H1 (cell line): Measurements from ENCODE around the gene SDF2L1. TPM values are rescaled to one million over a fixed set of nuclear protein-coding genes. Genes with fewer than 3 reads are reported as not detected.

ENCODE experiments used
- CBX5 ChIP-seq: fragments of 300-800, 300-1000 bp; sonication (generic); IDR thresholded peaks from 2 replicates; pipeline ENCODE4 v1.7.1; 2016; ENCODE audit warnings: antibody characterized with exemption, low read length, low read depth
- CBX8 ChIP-seq: fragments of 300-800, 300-1000 bp; sonication (generic); IDR thresholded peaks from 2 replicates; pipeline ENCODE4 v1.7.1; 2016; ENCODE audit warnings: low read depth, low read length, borderline replicate concordance
- KDM4A ChIP-seq: IDR thresholded peaks from one replicate; pipeline ENCODE4 v1.7.1; 2012; ENCODE audit warnings: low read depth, mild to moderate bottlenecking, moderate library complexity, low read length, inconsistent platforms; ENCODE audit not compliant: severe bottlenecking
- NRF1 ChIP-seq: IDR thresholded peaks from 2 replicates; pipeline ENCODE4 v1.6.1; 2011; ENCODE audit warnings: mild to moderate bottlenecking, low read depth, low read length, improper control_type of control experiment
- PHF8 ChIP-seq: fragments of 200-600 bp; sonication (generic); conservative IDR thresholded peaks from 2 replicates; pipeline ENCODE4 v1.7.1; 2012; ENCODE audit warnings: low read depth, mild to moderate bottlenecking, inconsistent platforms, low read length, moderate library complexity
- SRF ChIP-seq: IDR thresholded peaks from 2 replicates; pipeline ENCODE4 v1.6.1; 2011; ENCODE audit warnings: mild to moderate bottlenecking, low read depth, low read length, moderate library complexity
- SUZ12 ChIP-seq: fragments of 200-600 bp; sonication (generic); IDR thresholded peaks from 2 replicates; pipeline ENCODE4 v1.6.1; 2012; ENCODE audit warnings: mild to moderate bottlenecking, inconsistent platforms, low read length, moderate library complexity, mixed read lengths
- TCF12 ChIP-seq: IDR thresholded peaks from 2 replicates; pipeline ENCODE4 v1.6.1; 2011; ENCODE audit warnings: low read depth, mild to moderate bottlenecking, low read length
- polyA plus RNA-seq, 7 experiments: library from polyadenylated mRNA; depleted of rRNA in 3 of 7; stranded (reverse) in 5 of 7; unstranded in 2 of 7; fragments of >200 nt in 5 of 7; fragments of 200-250 nt in 2 of 7; gene quantifications; 1 replicate in 5 of 7; 2 replicates in 1 of 7; 4 replicates in 1 of 7; pipeline versions ENCODE4 v1.2.1 to v1.2.3, GENCODE V29; 2011 to 2013; ENCODE audit warnings: missing spikeins in 2 of 7, mixed read lengths in 2 of 7
- total RNA-seq: library from RNA; stranded (reverse); fragmentation: NEBNext Ultra II Directional; extraction: Animal tissue kit (Norgen Biotek cat#: 25700); gene quantifications from 2 replicates; pipeline ENCODE4 v1.2.1, GENCODE V29; 2021
- TF ChIP-seq, protein P1 (sequence below): fragments of 300-600 bp; sonication (generic); IDR thresholded peaks from 2 replicates; pipeline ENCODE4 v1.7.1; 2012; ENCODE audit warnings: low read length, moderate library complexity, mild to moderate bottlenecking, inconsistent platforms; ENCODE audit not compliant: insufficient replicate concordance
- TF ChIP-seq, protein P2 (sequence below): IDR thresholded peaks from 2 replicates; pipeline ENCODE4 v1.6.1; 2012; ENCODE audit warnings: inconsistent platforms

Gene SDF2L1
- total and polyA plus RNA-seq, 2 of the 8 experiments (the other 6 are each of a cell fraction or from before 2014, with no cell fraction given): 51.1 to 59.6 TPM

DNA sequence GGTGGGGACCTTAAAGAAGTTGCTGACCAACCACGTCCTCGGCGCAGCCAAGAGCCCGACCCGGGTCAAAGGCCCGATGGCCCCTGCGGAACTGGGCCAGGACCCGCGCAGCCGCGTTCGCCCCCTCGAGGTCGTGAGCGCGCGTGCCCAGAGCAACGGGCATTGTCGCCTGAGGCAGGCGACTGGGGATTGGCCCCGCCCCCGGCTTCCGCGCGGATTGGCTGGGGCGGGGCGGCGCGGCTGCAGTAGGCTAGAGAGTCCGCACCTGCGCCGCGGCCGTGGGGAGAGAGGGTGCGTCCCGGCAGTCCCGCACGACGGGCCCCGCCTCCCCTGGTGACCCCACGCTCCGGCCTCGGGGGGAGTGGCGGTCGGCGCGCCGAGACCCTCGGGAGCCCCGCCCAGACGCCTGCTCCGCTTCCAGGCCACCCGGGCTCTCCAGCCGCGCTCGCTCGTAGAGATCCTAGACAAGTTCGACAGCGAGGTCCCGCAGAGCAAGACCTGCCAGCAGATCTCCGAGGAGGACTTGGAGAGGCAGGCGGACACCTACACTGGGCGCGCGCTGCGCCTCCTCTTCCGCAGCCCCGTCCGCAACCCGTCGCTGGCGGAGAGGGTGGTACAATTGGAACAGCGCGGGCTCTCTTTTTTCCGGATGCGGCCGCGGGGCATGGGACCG is 15.4 kb downstream of the SDF2L1 start (continued):
- TF ChIP-seq KDM4A (no peak), PHF8 (no peak), NRF1 (no peak), CBX8 (no peak), CBX5 (no peak), SRF (no peak), SUZ12 (peak; percentile 41; the same call in 1 of the 2 replicates), TCF12 (0 out of 2 replicates have a peak, but pooled peaks have one; percentile 11)
- TF ChIP-seq, protein P1, sequence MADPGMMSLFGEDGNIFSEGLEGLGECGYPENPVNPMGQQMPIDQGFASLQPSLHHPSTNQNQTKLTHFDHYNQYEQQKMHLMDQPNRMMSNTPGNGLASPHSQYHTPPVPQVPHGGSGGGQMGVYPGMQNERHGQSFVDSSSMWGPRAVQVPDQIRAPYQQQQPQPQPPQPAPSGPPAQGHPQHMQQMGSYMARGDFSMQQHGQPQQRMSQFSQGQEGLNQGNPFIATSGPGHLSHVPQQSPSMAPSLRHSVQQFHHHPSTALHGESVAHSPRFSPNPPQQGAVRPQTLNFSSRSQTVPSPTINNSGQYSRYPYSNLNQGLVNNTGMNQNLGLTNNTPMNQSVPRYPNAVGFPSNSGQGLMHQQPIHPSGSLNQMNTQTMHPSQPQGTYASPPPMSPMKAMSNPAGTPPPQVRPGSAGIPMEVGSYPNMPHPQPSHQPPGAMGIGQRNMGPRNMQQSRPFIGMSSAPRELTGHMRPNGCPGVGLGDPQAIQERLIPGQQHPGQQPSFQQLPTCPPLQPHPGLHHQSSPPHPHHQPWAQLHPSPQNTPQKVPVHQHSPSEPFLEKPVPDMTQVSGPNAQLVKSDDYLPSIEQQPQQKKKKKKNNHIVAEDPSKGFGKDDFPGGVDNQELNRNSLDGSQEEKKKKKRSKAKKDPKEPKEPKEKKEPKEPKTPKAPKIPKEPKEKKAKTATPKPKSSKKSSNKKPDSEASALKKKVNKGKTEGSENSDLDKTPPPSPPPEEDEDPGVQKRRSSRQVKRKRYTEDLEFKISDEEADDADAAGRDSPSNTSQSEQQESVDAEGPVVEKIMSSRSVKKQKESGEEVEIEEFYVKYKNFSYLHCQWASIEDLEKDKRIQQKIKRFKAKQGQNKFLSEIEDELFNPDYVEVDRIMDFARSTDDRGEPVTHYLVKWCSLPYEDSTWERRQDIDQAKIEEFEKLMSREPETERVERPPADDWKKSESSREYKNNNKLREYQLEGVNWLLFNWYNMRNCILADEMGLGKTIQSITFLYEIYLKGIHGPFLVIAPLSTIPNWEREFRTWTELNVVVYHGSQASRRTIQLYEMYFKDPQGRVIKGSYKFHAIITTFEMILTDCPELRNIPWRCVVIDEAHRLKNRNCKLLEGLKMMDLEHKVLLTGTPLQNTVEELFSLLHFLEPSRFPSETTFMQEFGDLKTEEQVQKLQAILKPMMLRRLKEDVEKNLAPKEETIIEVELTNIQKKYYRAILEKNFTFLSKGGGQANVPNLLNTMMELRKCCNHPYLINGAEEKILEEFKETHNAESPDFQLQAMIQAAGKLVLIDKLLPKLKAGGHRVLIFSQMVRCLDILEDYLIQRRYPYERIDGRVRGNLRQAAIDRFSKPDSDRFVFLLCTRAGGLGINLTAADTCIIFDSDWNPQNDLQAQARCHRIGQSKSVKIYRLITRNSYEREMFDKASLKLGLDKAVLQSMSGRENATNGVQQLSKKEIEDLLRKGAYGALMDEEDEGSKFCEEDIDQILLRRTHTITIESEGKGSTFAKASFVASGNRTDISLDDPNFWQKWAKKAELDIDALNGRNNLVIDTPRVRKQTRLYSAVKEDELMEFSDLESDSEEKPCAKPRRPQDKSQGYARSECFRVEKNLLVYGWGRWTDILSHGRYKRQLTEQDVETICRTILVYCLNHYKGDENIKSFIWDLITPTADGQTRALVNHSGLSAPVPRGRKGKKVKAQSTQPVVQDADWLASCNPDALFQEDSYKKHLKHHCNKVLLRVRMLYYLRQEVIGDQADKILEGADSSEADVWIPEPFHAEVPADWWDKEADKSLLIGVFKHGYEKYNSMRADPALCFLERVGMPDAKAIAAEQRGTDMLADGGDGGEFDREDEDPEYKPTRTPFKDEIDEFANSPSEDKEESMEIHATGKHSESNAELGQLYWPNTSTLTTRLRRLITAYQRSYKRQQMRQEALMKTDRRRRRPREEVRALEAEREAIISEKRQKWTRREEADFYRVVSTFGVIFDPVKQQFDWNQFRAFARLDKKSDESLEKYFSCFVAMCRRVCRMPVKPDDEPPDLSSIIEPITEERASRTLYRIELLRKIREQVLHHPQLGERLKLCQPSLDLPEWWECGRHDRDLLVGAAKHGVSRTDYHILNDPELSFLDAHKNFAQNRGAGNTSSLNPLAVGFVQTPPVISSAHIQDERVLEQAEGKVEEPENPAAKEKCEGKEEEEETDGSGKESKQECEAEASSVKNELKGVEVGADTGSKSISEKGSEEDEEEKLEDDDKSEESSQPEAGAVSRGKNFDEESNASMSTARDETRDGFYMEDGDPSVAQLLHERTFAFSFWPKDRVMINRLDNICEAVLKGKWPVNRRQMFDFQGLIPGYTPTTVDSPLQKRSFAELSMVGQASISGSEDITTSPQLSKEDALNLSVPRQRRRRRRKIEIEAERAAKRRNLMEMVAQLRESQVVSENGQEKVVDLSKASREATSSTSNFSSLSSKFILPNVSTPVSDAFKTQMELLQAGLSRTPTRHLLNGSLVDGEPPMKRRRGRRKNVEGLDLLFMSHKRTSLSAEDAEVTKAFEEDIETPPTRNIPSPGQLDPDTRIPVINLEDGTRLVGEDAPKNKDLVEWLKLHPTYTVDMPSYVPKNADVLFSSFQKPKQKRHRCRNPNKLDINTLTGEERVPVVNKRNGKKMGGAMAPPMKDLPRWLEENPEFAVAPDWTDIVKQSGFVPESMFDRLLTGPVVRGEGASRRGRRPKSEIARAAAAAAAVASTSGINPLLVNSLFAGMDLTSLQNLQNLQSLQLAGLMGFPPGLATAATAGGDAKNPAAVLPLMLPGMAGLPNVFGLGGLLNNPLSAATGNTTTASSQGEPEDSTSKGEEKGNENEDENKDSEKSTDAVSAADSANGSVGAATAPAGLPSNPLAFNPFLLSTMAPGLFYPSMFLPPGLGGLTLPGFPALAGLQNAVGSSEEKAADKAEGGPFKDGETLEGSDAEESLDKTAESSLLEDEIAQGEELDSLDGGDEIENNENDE: no peak
- TF ChIP-seq, protein P2, sequence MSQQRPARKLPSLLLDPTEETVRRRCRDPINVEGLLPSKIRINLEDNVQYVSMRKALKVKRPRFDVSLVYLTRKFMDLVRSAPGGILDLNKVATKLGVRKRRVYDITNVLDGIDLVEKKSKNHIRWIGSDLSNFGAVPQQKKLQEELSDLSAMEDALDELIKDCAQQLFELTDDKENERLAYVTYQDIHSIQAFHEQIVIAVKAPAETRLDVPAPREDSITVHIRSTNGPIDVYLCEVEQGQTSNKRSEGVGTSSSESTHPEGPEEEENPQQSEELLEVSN: no peak
